Upper lobe of left lung (tissue), 6 donors: ENCODE measurements around the gene ADGRL3. TPM values are rescaled to one million over a fixed set of nuclear protein-coding genes. Genes with fewer than 3 reads are reported as not detected.
"Not testable (repeated sequence)": the region's sequence is repeated elsewhere in the genome, so short reads cannot be mapped to it uniquely, and the experiment has no call there.

ENCODE experiments used
- ATAC-seq, 2 donors: fragments of 200-7000 bp; cut with Tn5 transposase; one replicate each; pipeline ENCODE4 v1.9.1; 2022; ENCODE audit warnings: mild to moderate bottlenecking in 2 of 2, moderate library complexity in 2 of 2; ENCODE audit not compliant: low FRiP score in 2 of 2
- DNase-seq, 2 donors: peaks; one replicate each; pipeline ENCODE4 v3.0.0-alpha.2; 2019 to 2020
- H3K27ac ChIP-seq, 4 donors: fragments of 200-600 bp; sonication (generic); one replicate each; pipeline ENCODE4 v1.5.1; 2016 to 2019
- H3K27me3 ChIP-seq, 4 donors: fragments of 200-600 bp; sonication (generic); one replicate each; pipeline ENCODE4 v1.5.1; 2017 to 2019
- H3K36me3 ChIP-seq, 4 donors: fragments of 200-600 bp; sonication (generic); one replicate each; pipeline ENCODE4 v1.5.1; 2016 to 2019
- H3K4me1 ChIP-seq, 4 donors: fragments of 200-600 bp; sonication (generic); one replicate each; pipeline ENCODE4 v1.5.1; 2018 to 2019
- H3K4me3 ChIP-seq, 4 donors: fragments of 200-600 bp; sonication (generic); one replicate each; pipeline ENCODE4 v1.5.1; 2017 to 2019; ENCODE audit warnings: mild to moderate bottlenecking in 2 of 4, moderate library complexity in 1 of 4
- H3K9me3 ChIP-seq, 4 donors: fragments of 200-600 bp; sonication (generic); one replicate each; pipeline ENCODE4 v1.5.1; 2018 to 2019
- EP300 ChIP-seq, 4 donors: sonication (generic); formaldehyde crosslinking; IDR thresholded peaks; one replicate each; pipeline ENCODE4 v1.5.1; 2017; ENCODE audit warnings: antibody characterized with exemption in 4 of 4, control low read depth in 2 of 4
- POLR2A ChIP-seq, 4 donors: fragments of 450-650 bp; IDR thresholded peaks; one replicate each; pipeline ENCODE4 v1.5.1; 2016 to 2017; ENCODE audit warnings: antibody characterized with exemption in 4 of 4, mild to moderate bottlenecking in 2 of 4
- POLR2AphosphoS5 ChIP-seq, 2 donors: sonication (generic); formaldehyde crosslinking; IDR thresholded peaks; one replicate each; pipeline ENCODE4 v1.5.1; 2017; ENCODE audit warnings: antibody characterized with exemption in 2 of 2
- WGBS, 2 donors: methylation state at CpG; one replicate each; pipeline ENCODE4 v1.1.5; 2017 to 2018; 5-methylcytosine and 5-hydroxymethylcytosine counted together
- total RNA-seq, 6 donors: library from RNA; depleted of rRNA in 4 of 6; stranded (reverse); fragments of >200 nt in 4 of 6; gene quantifications; one replicate each; pipeline versions ENCODE4 v1.1.0 to v1.2.1, GENCODE V29; 2016 to 2021
- TF ChIP-seq, protein P1 (sequence below), 6 experiments: fragments of 450-650 bp in 4 of 6; fragments of 200-600 bp in 2 of 6; sonication (generic) in 2 of 6; IDR thresholded peaks; one replicate each; pipeline ENCODE4 v1.5.1; 2016 to 2019; ENCODE audit warnings: antibody characterized with exemption in 6 of 6
- donor health status: DM: no; HTN: no; CAD: no; lungs with moderate emphysema.
- donor health status: DM: no; HTN: yes; CAD: no; lungs with severe emphysema.

The ADGRL3 gene
- total RNA-seq, 6 donors from 2014 or later: 1.0 to 8.5 (median 2.9) TPM

DNA sequence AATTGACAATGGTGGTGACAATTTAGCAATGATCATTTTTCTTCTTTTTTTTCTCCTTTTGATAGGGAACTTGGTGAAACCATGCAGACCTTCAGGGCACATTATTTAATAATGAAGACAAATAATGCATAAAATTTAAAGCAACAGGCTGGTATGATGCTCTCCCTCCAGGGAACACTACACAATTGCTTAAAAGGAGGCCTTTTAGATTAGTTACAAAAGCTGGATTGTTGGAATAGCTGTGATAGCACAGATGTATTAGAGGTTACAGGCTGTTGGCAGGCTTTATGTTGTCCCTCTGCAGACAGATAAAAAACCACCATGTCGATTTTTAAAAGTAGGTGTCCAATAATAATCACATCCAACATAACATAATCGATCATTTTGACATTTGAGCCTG is 307.0 kb downstream of the ADGRL3 start:
- Histone ChIP-seq H3K4me1 (peaks cover 0 to 3% (median 0%) of the 10 kb centered on the region in 4 donors), H3K27ac (no peak overlapping the region), H3K4me3 (no peak overlapping the region), H3K36me3 (no peaks in the 10 kb centered on the region), H3K27me3 (no peaks in the 10 kb centered on the region), H3K9me3 (no peaks in the 10 kb centered on the region)
- no peak for DNase-seq
- no peak for TF ChIP-seq POLR2AphosphoS5 (IDR thresholded peaks at IDR 0.05)
- no peak for TF ChIP-seq POLR2A (IDR thresholded peaks at IDR 0.05)
- no peak for TF ChIP-seq EP300 (IDR thresholded peaks at IDR 0.05)
- TF ChIP-seq, protein P1, sequence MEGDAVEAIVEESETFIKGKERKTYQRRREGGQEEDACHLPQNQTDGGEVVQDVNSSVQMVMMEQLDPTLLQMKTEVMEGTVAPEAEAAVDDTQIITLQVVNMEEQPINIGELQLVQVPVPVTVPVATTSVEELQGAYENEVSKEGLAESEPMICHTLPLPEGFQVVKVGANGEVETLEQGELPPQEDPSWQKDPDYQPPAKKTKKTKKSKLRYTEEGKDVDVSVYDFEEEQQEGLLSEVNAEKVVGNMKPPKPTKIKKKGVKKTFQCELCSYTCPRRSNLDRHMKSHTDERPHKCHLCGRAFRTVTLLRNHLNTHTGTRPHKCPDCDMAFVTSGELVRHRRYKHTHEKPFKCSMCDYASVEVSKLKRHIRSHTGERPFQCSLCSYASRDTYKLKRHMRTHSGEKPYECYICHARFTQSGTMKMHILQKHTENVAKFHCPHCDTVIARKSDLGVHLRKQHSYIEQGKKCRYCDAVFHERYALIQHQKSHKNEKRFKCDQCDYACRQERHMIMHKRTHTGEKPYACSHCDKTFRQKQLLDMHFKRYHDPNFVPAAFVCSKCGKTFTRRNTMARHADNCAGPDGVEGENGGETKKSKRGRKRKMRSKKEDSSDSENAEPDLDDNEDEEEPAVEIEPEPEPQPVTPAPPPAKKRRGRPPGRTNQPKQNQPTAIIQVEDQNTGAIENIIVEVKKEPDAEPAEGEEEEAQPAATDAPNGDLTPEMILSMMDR (IDR thresholded peaks at IDR 0.05): no peak
- ATAC-seq: no peak
- WGBS, 2 donors: 50 to 64% methylated on average over 2 of the region's 2 CpGs

DNA sequence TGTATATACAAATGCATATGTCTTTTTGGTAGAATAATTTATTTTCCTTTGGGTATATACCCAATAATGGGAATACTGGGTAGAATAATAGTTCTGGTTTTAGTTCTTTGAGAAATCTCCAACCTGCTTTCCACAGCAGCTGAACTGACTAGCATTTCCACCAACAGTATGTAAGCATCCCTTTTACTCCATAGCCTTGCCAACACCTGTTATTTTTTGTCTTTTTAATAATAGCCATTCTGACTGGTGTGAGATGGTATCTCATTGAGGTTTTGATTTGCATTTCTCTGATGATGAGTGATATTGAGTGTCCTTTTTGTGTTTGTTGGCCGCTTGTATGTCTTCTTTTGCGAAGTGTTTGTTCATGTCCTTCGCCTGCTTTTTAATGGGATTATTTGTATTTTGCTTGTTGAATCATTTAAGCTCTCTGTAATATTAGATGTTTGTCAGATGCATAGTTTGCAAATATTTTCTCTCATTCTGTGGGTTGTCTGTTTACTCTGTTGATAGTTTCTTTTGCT is 309.7 kb downstream of the ADGRL3 start:
- not testable (repeated sequence) for DNase-seq, H3K36me3 ChIP-seq, ATAC-seq, H3K4me1 ChIP-seq, H3K4me3 ChIP-seq, H3K27me3 ChIP-seq, H3K9me3 ChIP-seq, H3K27ac ChIP-seq
- 94 to 98% methylated on average over 3 of the region's 3 CpGs for WGBS, 2 donors

DNA sequence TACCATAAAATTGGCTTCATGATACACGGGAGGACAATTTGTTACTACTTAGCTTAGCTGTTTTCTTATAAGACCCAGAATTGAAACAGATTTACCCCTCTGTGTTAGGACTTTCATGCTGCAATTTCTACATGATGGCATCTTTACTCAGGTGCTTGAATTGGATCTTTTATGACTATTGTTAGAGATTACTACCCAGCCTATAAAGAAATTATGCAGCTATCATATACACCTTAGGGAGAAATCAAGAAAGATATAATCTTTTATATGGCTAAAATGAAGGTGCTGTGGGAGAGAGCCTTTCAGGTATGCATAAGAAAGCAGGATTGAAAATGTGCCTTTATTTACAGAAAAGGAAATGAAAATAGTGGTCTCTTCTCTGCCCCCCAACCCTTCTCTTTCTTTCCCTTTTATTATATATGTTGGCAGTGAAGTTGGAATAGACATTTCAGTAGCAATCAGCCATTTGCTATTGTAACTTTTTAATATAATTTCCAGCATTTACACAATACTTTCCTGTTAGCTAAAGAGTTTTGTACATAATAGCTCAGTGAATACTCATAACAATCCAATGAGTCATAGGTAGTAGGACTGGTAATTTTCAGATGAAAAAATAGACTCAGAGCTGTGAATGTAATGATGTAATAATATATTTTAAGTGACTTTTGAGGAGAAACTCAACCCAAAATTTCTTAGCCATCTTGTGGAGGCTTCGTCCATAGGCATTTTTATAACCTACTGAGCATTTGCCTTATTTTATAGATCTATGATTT is 311.8 kb downstream of the ADGRL3 start:
- ATAC-seq (no peak), DNase-seq (no peak)
- H3K27me3 ChIP-seq: no peaks in the 10 kb centered on the region
- no peaks in the 10 kb centered on the region for H3K9me3 ChIP-seq
- no peak overlapping the region for H3K4me3 ChIP-seq
- no peak overlapping the region for H3K27ac ChIP-seq
- H3K4me1 ChIP-seq: peaks cover 0 to 8% (median 0%) of the 10 kb centered on the region in 4 donors
- WGBS, 2 donors: 75 to 78% methylated on average over 2 of the region's 2 CpGs
- no peak for TF ChIP-seq POLR2A (IDR thresholded peaks at IDR 0.05)
- TF ChIP-seq, protein P1 (IDR thresholded peaks at IDR 0.05): no peak
- TF ChIP-seq POLR2AphosphoS5 (IDR thresholded peaks at IDR 0.05): no peak
- no peak for TF ChIP-seq EP300 (IDR thresholded peaks at IDR 0.05)
- H3K36me3 ChIP-seq: no peaks in the 10 kb centered on the region

DNA sequence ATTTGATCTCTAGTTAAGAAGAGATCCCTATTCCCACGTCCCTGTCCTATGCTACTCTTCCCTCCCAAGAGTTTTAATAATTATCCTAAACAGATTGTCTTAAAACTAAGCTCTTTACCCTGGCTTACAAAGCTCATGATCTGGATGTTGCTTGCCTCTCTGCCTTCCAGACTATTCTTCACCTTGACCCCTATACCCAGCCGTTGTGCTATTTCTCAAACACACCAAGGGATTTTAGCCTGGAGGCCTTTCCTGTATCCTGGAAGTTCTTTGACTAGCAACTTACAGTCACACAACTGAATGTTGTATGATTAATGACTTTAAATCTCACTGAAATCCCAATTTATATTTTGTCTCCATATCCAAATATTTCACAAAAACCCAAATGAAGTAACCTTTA is 314.9 kb downstream of the ADGRL3 start:
- 36 to 41% methylated on average over 2 of the region's 2 CpGs for WGBS, 2 donors
- no peaks in the 10 kb centered on the region for H3K27me3 ChIP-seq
- no peak for ATAC-seq
- H3K4me3 ChIP-seq: no peak overlapping the region
- no peak overlapping the region for H3K27ac ChIP-seq
- no peaks in the 10 kb centered on the region for H3K36me3 ChIP-seq
- no peak for DNase-seq
- H3K9me3 ChIP-seq: no peaks in the 10 kb centered on the region
- H3K4me1 ChIP-seq: peaks cover 0 to 8% (median 0%) of the 10 kb centered on the region in 4 donors
- TF ChIP-seq POLR2A (IDR thresholded peaks at IDR 0.05): no peak
- no peak for TF ChIP-seq POLR2AphosphoS5 (IDR thresholded peaks at IDR 0.05)
- no peak for TF ChIP-seq EP300 (IDR thresholded peaks at IDR 0.05)
- TF ChIP-seq, protein P1 (IDR thresholded peaks at IDR 0.05): no peak

DNA sequence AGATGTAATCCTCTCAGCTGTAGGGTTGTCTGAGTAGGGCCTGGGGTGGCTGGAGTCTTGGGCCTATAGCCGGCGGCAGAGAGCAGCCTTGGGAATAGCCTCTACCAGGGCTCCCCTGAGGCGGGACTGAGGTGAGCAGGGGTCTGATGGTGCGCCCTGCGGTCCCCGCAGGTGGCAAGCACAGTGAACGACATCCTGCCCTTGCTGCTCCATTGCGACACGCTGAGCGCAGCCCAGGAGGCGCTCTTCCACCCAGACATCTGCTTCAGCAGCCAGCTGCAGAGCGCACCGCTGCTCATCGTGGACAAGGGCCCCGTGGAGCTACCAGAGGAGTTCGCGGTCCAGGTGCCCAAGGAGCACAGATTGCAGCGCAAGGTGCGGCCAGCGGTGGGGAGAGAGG is 317.0 kb downstream of the ADGRL3 start:
- DNase-seq (peak in 1 of 2 donors; percentile 66), ATAC-seq (peak; percentile 14 to 53)
- Histone ChIP-seq H3K4me3 (no peak overlapping the region), H3K36me3 (no peaks in the 10 kb centered on the region), H3K4me1 (peaks cover 0 to 5% (median 0%) of the 10 kb centered on the region in 4 donors), H3K27me3 (no peaks in the 10 kb centered on the region), H3K9me3 (no peaks in the 10 kb centered on the region), H3K27ac (no peak overlapping the region)
- TF ChIP-seq POLR2A (IDR thresholded peaks at IDR 0.05) (no peak), EP300 (IDR thresholded peaks at IDR 0.05) (no peak)
- WGBS, 2 donors: 48 to 52% methylated on average over 19 to 20 of the region's 20 CpGs

DNA sequence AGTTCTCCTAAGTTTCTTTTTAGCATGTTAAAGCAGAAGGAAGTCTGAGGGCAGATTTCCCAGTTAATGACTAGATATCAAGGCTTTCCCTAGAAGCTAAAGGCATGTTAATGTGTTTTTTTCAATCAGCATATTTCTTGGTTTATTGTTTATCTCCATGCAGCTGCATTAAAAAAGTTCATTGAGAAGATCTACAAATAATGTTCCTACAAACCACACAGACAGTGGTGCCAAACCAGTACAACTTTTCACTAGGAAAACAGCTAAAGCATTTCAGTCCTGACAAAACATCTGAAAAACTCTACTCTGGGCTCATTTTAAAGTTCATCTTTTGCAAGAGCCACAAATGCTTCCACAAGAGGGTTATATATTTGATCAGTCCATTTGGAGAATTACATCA is 320.0 kb downstream of the ADGRL3 start:
- H3K9me3 ChIP-seq: no peaks in the 10 kb centered on the region
- H3K4me1 ChIP-seq: no peaks in the 10 kb centered on the region
- TF ChIP-seq POLR2A (IDR thresholded peaks at IDR 0.05) (no peak), EP300 (IDR thresholded peaks at IDR 0.05) (no peak), POLR2AphosphoS5 (IDR thresholded peaks at IDR 0.05) (no peak)
- TF ChIP-seq, protein P1 (IDR thresholded peaks at IDR 0.05): no peak
- H3K27me3 ChIP-seq: no peaks in the 10 kb centered on the region
- H3K27ac ChIP-seq: no peak overlapping the region
- H3K4me3 ChIP-seq: no peak overlapping the region
- H3K36me3 ChIP-seq: no peaks in the 10 kb centered on the region
- no peak for ATAC-seq
- DNase-seq: no peak
